Activated T-cell treated with anti-CD3 and anti-CD28 coated beads, Interleukin-2, amount 50 U/mL, for 72 hours (primary cell): ENCODE results near the gene EXOC4. TPM values are rescaled to one million over a fixed set of nuclear protein-coding genes. Genes with fewer than 3 reads are reported as not detected.

ENCODE experiments used
- ATAC-seq, 2 donors: fragments of 150-1000 bp; cut with Tn5 transposase; replicated peaks in 1 of 2; 2 replicates each; pipeline ENCODE4 v1.10.0; 2021; ENCODE audit warnings: moderate library complexity in 2 of 2, mild to moderate bottlenecking in 1 of 2
- DNase-seq, 2 donors: peaks; one replicate each; pipeline ENCODE4 v3.0.0; 2021 to 2022; ENCODE audit warnings: mixed read lengths in 1 of 2
- H3K27ac Mint-ChIP-seq: one replicate; pipeline ENCODE4 v1.8.0; 2022; ENCODE audit warnings: mild to moderate bottlenecking, moderate library complexity, mixed read lengths
- H3K27me3 Mint-ChIP-seq: one replicate; pipeline ENCODE4 v1.8.0; 2022; ENCODE audit warnings: low read depth, mixed read lengths
- H3K36me3 Mint-ChIP-seq, 2 donors: one replicate each; pipeline ENCODE4 v1.8.0; 2022; ENCODE audit warnings: mixed read lengths in 2 of 2, mild to moderate bottlenecking in 1 of 2; ENCODE audit not compliant: insufficient read depth in 2 of 2
- H3K4me1 Mint-ChIP-seq: one replicate; pipeline ENCODE4 v1.8.0; 2022; ENCODE audit warnings: low read depth, mixed read lengths
- H3K4me3 Mint-ChIP-seq, 2 donors: one replicate each; pipeline ENCODE4 v1.8.0; 2022; ENCODE audit warnings: mild to moderate bottlenecking in 2 of 2, mixed read lengths in 2 of 2, moderate library complexity in 2 of 2
- H3K9me3 Mint-ChIP-seq, 2 donors: one replicate each; pipeline ENCODE4 v1.8.0; 2022; ENCODE audit warnings: mixed read lengths in 2 of 2
- total RNA-seq, 2 donors: library from RNA; stranded (reverse); gene quantifications; one replicate each; pipeline ENCODE4 v1.2.3, GENCODE V29; 2022

EXOC4 gene
- total RNA-seq, 2 donors from 2014 or later = 74.1 to 76.3 TPM

DNA sequence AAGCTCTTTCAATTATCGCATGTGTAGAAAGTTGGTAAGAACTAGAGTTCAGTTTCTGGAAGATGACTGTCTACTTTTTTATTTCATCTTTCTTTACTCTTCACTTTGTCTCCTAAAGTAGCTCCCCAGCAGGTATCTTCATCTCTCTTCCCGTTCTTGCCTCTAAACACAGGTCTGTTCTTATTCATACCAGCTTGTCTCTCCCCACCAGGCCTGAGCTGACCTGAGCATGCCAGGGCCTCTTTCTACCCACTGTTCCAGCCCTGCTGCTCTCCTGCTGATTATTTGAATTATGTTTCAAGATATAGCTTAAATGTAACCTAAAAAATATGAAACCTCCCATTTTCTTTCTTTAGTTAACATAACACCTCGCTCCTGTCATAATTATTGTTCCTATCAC, 488.2 kb downstream of the EXOC4 start:
- peak overlapping the region; percentile 57 for H3K27ac Mint-ChIP-seq
- ATAC-seq = no peak
- no peaks in the 10 kb centered on the region for H3K4me1 Mint-ChIP-seq
- no peaks in the 10 kb centered on the region for H3K27me3 Mint-ChIP-seq
- H3K36me3 Mint-ChIP-seq = no peaks in the 10 kb centered on the region
- no peaks in the 10 kb centered on the region for H3K9me3 Mint-ChIP-seq
- H3K4me3 Mint-ChIP-seq = no peak overlapping the region
- no peak for DNase-seq

DNA sequence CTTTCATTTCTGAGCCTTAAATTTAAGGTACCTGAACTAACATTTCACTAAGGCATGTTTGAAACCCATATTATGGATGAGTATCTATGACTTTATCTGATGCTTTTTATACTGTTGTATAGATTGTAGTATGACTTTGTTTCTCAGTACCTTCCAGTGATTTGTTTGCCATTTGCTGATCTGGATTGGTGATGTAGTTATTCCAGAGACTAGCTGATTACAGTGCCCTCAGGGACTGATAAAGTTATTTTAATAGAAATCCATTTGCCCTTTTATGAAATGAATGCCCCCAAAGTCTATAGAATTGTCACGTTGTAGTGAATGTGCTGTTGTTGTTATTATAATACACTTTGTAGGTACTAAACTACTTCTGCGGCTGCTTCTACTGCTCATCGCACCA, 488.8 kb downstream of the EXOC4 start:
- H3K36me3 Mint-ChIP-seq = no peaks in the 10 kb centered on the region
- no peaks in the 10 kb centered on the region for H3K9me3 Mint-ChIP-seq
- H3K4me1 Mint-ChIP-seq = no peaks in the 10 kb centered on the region
- ATAC-seq = no peak
- no peak overlapping the region for H3K27ac Mint-ChIP-seq
- DNase-seq = no peak
- H3K27me3 Mint-ChIP-seq = no peaks in the 10 kb centered on the region
- no peak overlapping the region for H3K4me3 Mint-ChIP-seq

DNA sequence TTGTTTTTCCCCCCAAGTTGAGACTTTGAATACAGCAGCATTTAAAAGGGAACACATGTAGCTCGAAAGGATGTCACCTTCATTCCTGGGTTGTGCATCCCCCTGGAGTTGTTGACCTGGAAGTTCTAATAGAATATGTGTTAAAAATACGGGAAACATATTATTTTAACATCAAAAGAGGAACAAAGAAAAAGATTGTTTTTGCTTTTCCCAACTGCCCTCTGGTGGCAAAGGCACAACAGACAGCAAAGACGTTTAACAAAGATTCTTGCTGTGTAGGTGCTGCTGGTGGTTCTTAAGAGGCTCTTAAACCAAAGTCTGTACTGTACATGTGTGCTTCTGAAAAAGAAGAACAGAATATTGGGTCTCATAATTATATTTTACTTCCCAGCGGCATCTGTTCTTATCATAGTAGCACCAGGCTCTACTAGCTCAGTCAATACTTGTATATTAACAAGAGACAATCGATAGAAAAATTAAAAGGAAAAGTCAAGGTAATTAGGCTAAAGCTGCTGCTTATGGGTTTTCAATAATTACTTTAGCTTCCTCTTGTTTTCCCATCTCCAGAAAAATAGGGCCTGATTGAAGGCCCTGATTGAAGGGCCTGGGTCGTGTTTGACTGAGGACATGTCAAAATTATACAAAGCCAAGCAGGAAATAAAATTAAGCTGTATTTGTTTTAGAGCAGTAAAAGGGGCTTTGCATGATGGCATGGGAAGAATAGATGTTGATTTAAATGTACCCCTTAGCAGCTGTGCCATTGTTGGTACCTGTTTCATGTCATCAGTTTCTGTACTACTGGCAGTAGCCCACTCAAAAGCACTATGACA, 490.0 kb downstream of the EXOC4 start:
- Mint-ChIP-seq H3K36me3 (no peaks in the 10 kb centered on the region), H3K27ac (no peak overlapping the region), H3K4me1 (no peaks in the 10 kb centered on the region), H3K4me3 (no peak overlapping the region), H3K27me3 (no peaks in the 10 kb centered on the region), H3K9me3 (no peaks in the 10 kb centered on the region)
- DNase-seq (no peak), ATAC-seq (no peak)

DNA sequence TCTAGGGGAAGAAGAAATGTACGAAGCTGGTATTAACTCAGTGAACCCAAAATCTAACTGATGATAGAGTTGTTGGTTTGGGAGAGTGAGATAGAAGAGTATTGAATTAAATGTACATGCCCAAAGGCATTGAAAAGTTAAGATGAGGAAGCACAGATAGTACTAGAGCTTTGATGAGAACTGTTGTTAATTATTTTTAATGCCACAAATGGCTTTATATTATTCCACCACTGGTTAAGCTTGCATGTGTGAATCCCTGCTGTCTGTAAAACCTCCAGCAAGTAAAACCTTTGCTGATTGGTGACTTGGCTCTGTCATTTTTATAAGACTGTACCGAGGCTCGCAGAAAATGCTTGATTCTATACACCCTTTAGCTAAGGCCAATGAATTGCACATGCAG, 491.6 kb downstream of the EXOC4 start:
- Mint-ChIP-seq H3K4me3 (no peak overlapping the region), H3K27ac (no peak overlapping the region), H3K27me3 (no peaks in the 10 kb centered on the region), H3K9me3 (no peaks in the 10 kb centered on the region), H3K36me3 (no peaks in the 10 kb centered on the region), H3K4me1 (no peaks in the 10 kb centered on the region)
- DNase-seq (no peak), ATAC-seq (no peak)

DNA sequence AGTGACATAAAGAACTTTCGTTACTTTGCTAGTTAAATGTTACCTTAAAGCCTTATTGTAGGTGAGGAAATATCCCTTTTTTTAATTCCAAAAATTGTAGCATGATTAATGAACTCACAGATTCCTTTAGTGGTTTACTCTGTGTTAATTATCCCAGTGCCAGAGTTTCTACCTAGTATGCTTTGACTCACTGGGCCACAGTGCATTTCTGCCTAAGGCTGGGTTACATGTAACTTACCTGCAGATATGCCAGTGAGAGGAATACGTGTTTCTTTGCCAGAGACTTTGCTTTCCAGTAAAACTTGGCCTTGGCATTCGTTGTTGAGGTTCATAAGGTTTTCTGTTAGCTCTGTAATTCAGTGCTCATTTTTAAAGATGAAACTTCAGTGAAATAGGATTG, 493.4 kb downstream of the EXOC4 start:
- Mint-ChIP-seq H3K4me3 (no peak overlapping the region), H3K36me3 (no peaks in the 10 kb centered on the region), H3K27me3 (no peaks in the 10 kb centered on the region), H3K4me1 (no peaks in the 10 kb centered on the region), H3K9me3 (no peaks in the 10 kb centered on the region), H3K27ac (no peak overlapping the region)
- DNase-seq = no peak
- no peak for ATAC-seq

DNA sequence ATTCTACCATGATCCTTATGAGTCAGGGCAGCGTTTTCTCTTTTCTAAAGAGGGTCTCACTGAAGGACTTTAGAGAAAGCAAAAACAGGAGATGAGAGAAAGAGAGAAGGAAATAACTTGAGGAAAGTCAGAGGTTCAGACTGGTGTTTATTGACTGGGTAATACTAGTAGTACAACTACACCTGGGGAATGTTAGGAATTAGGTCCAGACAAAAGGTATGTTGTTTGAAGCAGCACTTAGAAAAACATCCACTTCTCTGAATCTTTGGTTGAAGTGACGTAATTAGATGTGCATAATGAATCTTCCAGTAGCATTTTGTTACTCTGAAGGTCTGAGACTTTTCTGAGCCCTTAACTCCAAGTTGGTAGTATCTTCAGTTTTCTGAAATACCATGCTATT, 494.0 kb downstream of the EXOC4 start:
- no peaks in the 10 kb centered on the region for H3K36me3 Mint-ChIP-seq
- no peak overlapping the region for H3K4me3 Mint-ChIP-seq
- no peak overlapping the region for H3K27ac Mint-ChIP-seq
- no peaks in the 10 kb centered on the region for H3K4me1 Mint-ChIP-seq
- DNase-seq (no peak), ATAC-seq (no peak)
- H3K9me3 Mint-ChIP-seq = no peaks in the 10 kb centered on the region
- no peaks in the 10 kb centered on the region for H3K27me3 Mint-ChIP-seq

DNA sequence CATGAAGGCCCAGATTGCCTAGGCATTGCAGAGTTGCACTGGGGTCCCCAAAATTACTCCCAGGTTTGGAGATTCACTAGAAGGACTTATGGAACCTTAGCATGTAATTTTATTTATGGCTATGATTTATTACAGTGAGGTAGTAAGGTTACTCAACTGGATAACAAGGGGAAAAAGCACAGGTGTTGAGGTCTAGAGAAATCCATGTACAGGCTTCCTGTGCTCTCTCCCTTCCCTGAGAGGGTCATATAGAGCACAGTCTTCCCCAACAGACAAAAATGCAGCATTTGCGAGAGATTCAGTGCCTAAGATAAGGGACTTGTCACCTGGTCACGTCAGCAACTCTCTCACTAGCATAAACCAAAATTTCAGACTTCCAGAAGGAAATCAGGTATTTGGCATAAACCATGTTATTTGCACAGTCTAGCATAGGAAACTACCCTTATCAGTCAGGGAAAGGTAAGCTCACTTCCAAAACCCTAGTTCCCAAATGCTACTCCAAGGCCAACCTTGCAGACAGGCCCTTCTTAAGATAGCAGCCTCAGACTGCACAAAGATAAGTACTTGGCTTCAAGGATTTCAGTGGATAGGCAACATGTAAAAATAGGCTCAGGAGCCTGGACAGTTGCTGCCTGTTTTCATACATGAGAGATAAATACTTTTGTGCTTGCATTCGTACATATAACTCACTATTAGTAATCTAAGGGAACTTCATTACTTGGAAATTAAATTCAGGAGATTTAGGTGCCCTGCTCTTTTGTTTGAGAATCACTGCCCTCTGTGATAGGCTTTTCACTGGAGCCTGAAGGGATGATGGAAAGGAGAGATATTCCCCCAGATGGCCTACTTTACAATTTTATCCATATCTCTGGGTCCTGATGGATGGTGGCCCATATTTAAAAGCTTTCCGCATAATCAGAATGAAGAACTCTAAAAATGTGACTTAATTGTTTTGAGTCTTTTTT, 495.8 kb downstream of the EXOC4 start:
- Mint-ChIP-seq H3K4me1 (no peaks in the 10 kb centered on the region), H3K9me3 (no peaks in the 10 kb centered on the region), H3K27ac (no peak overlapping the region), H3K27me3 (no peaks in the 10 kb centered on the region), H3K4me3 (no peak overlapping the region), H3K36me3 (no peaks in the 10 kb centered on the region)
- ATAC-seq (no peak), DNase-seq (no peak)

DNA sequence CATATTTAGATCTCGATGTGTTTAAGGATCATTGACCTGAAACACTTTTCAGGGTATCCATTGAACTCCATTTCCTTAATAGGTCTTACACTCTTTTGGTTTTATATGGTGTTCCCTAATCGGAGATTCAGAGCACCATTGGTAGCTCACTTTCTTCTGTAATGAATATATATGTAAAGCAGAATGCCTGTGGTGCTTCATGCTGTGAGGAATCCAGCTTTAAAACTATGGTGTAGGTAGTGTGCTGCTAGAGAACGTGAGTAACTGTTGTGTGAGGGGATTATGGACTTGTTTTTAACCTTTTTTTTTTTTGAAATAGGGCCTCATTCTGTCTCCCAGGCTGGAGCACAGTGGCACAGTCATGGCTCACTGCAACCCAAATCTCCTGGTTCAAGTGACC, 497.4 kb downstream of the EXOC4 start:
- Mint-ChIP-seq H3K27me3 (no peaks in the 10 kb centered on the region), H3K27ac (no peak overlapping the region), H3K36me3 (no peaks in the 10 kb centered on the region), H3K9me3 (no peaks in the 10 kb centered on the region), H3K4me1 (no peaks in the 10 kb centered on the region), H3K4me3 (no peak overlapping the region)
- DNase-seq = no peak
- no peak for ATAC-seq

DNA sequence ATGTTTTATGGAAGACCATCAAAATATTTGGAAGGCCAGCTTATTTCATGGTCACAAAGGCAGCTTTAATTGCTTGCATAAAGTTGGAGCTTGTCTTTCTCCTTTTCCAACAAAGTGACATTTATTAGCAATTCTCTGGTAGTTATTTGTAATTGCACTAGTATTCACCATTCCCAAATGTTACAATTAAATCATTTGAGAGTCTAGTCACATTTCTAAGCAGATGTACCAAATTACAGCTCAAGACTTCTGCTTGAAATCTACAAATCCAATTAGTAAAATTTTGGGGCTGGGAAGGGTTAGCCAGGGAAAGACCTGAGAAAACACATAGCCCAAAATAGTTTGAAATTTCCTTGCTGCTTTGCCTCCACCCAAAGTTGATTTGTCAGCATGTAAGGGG, 498.2 kb downstream of the EXOC4 start:
- H3K4me1 Mint-ChIP-seq = no peaks in the 10 kb centered on the region
- H3K27ac Mint-ChIP-seq = no peak overlapping the region
- H3K27me3 Mint-ChIP-seq = no peaks in the 10 kb centered on the region
- H3K9me3 Mint-ChIP-seq = no peaks in the 10 kb centered on the region
- DNase-seq (no peak), ATAC-seq (no peak)
- H3K36me3 Mint-ChIP-seq = no peaks in the 10 kb centered on the region
- H3K4me3 Mint-ChIP-seq = no peak overlapping the region

DNA sequence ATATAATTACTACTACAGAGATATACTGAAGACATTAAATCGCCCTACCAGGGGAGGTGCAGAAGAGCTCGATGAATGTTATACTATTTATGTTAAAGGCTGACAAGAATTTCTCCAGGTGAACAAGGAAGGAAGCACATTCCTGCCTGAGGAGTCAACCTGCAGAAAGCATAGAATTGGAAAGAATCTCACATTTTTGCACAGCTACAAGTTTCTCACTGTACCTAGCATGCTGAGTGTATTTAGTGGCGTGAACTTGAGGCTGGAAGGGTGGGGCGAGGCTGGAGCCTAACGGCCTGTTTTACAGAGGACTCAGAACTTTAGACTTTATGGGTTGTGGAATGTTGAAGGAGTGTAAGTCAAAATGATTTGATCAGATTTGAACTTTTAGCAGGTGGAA, 500.6 kb downstream of the EXOC4 start:
- Mint-ChIP-seq H3K9me3 (no peaks in the 10 kb centered on the region), H3K27ac (peak overlapping the region; percentile 30), H3K27me3 (no peaks in the 10 kb centered on the region), H3K4me1 (no peaks in the 10 kb centered on the region), H3K36me3 (no peaks in the 10 kb centered on the region), H3K4me3 (no peak overlapping the region)
- no peak for DNase-seq
- no peak for ATAC-seq

DNA sequence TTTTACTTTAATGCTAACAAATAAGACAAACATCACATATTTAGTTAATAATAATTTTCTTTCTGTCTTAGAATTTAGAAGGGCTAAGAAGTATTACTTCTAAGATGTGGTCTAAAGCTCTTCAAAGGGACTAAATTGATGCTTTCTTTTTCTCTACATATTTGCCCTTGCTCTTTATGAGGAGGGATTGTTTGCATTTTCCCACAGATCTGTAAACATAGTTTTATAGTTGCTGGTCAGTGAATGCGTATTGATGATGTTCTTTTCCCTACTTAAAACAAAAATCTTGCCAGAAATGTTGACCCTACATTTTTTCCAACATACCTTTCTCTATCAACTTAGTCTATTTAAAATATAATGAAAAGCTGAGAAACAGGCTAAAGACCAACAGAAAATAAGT, 501.8 kb downstream of the EXOC4 start:
- H3K9me3 Mint-ChIP-seq = no peaks in the 10 kb centered on the region

DNA sequence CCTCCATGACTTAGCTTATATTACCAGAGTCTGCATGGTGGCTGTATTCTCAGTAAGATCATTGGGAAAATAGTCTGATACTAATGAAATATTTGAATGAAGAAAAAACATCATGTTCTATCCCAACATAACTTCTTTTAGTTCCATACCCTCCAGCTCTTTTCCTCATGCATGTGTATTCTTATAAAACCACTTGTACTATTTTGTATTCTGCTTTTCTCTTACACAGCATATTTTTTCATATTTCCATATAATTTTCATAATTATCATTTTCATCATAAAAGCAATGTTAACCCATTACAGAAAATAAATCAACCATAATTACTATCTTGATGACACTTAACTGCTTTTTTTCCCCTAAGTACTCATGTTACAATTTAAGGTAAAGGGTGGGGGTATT, 503.0 kb downstream of the EXOC4 start:
- no peak for DNase-seq
- ATAC-seq = no peak
- H3K4me1 Mint-ChIP-seq = no peaks in the 10 kb centered on the region
- no peak overlapping the region for H3K27ac Mint-ChIP-seq
- H3K27me3 Mint-ChIP-seq = no peaks in the 10 kb centered on the region
- H3K36me3 Mint-ChIP-seq = no peaks in the 10 kb centered on the region
- H3K9me3 Mint-ChIP-seq = no peaks in the 10 kb centered on the region
- no peak overlapping the region for H3K4me3 Mint-ChIP-seq

More for the DNA sequence above, 501.8 kb downstream of the EXOC4 start:
- no peak overlapping the region for H3K27ac Mint-ChIP-seq
- no peaks in the 10 kb centered on the region for H3K27me3 Mint-ChIP-seq
- no peaks in the 10 kb centered on the region for H3K36me3 Mint-ChIP-seq
- H3K4me1 Mint-ChIP-seq = no peaks in the 10 kb centered on the region
- ATAC-seq = no peak
- H3K4me3 Mint-ChIP-seq = no peak overlapping the region
- no peak for DNase-seq

DNA sequence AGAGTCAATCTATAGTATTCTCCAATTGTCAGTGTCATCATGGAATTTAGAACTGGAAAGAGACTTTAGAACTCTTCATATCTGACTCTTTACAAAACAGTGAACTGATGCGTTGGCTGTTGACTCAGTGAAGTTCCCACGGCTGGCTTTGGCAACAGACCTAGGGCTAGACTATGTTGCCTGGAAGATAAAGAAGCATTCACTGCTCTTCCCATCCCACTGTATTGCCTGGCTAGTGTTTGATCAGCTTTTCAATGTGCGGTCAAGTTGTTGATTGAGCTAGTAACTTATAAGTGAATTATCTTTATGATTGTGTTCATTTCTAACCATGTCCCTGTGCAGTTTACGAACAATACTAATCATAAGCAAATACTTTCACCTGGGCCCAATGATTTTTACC, 508.6 kb downstream of the EXOC4 start:
- no peaks in the 10 kb centered on the region for H3K9me3 Mint-ChIP-seq
- no peak overlapping the region for H3K27ac Mint-ChIP-seq
- H3K27me3 Mint-ChIP-seq = no peaks in the 10 kb centered on the region
- no peak overlapping the region for H3K4me3 Mint-ChIP-seq
- no peak for DNase-seq
- no peak for ATAC-seq
- H3K4me1 Mint-ChIP-seq = no peaks in the 10 kb centered on the region
- H3K36me3 Mint-ChIP-seq = no peaks in the 10 kb centered on the region
